GM18867 (cell line): ENCODE results near the gene NAALADL1.
"Not testable (repeated sequence)": the region's sequence is repeated elsewhere in the genome, so short reads cannot be mapped to it uniquely, and the experiment has no call there.

Source experiments
- ATAC-seq: cut with Tn5 transposase; IDR thresholded peaks from one replicate; pipeline ENCODE4 v1.9.1; 2021; ENCODE audit warnings: mild to moderate bottlenecking, moderate library complexity; ENCODE audit not compliant: unreplicated experiment

The NAALADL1 gene

DNA sequence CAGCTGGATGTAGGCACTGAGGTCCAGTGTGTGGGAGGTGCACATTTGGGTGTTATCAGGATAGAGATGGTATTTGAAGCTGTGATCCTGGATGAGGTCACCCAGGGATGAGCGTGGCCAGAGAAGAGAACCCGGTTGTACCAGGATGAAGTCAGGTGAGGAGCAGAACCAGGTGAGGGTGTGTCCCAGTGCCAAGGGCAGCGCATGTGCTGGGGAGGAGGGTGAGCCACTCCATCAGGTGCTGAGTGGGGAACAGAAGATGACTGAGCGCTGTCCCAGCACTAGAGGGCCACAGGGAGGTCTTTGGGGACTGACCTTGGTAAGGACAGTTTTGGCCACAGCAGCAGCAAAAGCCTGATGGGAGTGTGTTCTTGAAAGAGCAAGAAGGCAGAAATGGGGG is 41.6 kb downstream of the NAALADL1 start:
- ATAC-seq: no peak

DNA sequence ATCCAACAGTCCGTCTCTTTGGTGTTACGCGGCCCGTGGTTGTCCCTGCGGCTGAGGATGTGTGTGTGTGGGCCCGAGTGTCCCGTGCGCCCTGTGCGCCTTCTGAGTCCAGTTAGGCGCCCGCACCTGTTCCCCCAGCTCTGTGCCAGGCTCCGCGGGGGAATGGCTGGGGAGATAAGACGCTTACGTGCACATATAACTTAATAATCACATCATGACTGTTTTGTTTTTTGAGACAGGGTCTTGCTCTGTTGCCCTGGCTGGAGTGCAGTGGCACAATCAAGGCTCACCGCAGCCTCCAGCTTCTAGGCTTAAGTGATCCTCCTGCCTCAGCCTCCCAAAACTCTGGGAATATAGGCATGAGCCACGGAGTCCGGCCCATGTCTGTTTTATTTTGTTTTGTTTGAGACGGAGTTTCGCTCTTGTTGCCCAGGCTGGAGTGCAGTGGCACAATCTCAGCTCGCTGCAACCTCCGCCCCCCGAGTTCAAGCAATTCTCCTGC is 43.6 kb downstream of the NAALADL1 start:
- no peak for ATAC-seq

DNA sequence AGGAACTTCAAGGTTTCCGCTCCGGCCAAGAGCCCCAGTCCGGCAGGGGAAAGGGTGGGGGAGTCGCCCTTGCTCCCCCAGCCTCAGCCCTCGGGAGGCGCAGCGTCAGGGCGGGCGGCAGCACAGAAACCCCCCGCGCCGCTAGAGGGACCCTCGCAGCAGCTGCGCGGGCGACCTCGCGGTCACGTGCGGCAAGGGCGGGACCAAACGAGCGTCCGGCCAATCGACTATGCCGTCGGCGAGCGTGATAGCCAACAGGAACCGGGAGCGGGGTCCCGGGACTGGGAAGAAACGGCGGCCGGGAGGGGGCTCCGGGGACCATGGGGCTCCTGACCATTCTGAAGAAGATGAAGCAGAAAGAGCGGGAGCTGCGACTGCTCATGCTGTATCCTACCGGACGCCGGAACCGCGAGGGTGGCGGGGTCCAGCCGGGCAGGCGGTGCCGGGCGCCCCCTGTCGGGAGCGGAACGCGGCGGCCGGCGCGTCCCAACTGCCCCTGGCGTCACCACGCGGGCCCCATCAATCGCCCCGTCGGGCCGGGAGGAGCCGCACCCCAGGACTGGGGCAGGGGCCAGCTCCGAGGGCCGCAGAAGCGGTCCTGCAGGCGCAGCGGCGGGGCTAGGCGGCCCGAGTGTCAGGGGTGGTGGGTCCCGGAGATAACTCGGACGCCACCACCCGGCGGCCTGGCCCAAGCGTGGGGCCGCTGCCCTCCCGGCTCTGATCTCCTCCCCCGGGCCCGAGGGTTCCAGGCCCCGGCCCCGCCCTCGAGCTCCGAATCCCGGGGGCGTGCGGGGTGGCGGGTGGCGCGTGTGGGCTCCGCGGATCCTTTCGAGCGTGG is 44.2 kb downstream of the NAALADL1 start, which contains the start of gene ARL2:
Gene ARL2 (plus strand): TSS at position 273 of the 838 bp plus-strand sequence. CDS start 48 bp downstream, at position 321.
- peak; percentile 72 for ATAC-seq

DNA sequence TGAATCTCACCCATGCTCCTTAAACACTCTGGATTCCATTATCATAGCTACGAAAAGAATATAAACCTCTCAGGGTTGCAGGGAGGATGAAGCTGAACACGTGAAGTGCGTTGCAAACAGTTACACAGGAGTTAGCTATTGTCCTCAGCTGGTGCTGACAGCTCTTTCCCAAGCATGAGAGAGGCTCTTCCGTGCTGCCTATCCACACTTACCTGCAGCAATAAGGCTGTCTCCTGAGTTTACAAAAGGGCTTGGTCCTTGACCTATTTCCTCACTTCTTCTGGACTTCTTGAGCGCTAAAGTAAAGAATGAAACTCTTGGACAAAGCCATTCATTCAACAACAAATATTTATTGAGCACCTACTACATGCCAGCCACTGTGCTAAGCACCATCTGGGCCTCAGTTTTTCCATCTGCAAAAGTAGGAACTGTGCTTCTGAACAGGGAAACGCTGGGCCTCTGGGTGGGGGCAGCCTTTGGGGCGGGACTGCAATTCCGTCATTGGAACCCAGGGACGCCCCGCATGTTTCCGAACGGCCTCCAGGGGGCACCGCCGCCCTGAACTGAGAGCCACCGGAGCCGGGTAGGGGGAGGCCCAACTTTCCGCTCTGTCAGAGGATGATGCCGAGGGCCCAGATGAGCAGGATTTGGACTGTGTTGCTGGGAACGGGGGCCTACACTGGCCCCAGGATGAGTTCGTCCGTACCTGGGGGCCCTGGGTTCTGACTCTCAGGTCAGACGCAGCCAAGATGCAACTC is 45.0 kb downstream of the NAALADL1 start:
- ATAC-seq: peak; percentile 65

DNA sequence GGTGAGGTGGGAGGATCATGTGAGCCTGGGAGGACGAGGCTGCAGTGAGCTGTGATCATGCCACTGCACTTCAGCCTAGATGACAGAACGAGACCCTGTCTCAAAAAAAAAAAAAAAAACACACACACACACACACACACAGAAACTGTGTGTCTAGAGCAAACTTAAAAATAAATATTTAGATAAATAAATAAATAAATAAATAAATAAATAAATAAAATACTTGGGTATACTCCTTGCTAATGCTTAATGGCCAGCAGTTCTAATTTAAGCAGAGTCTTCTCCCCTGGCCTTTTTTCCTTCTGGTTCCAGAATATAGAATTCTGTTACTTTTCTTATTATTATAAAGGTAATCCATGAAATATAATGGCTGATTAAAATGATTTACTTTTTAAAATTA is 49.5 kb downstream of the NAALADL1 start:
- no peak for ATAC-seq

DNA sequence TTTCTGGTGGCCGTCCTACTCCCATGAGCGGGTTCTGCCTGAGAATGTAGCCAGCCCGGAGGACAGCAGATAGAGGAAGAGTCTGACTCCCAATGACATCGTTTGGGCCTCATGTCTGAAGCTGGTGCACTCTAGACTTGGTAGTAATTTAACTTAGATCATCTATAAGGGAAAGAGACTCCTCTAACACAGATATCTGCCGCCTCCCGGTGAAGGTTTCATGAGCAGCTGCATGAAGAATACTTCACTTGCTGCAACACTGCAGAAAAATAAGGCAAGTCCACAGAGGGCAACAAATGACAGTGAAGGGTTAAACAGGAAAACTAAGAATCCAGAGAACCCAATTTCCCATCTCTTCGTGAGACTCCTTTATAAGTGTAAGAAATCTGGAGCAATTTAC is 50.3 kb downstream of the NAALADL1 start:
- no peak for ATAC-seq

DNA sequence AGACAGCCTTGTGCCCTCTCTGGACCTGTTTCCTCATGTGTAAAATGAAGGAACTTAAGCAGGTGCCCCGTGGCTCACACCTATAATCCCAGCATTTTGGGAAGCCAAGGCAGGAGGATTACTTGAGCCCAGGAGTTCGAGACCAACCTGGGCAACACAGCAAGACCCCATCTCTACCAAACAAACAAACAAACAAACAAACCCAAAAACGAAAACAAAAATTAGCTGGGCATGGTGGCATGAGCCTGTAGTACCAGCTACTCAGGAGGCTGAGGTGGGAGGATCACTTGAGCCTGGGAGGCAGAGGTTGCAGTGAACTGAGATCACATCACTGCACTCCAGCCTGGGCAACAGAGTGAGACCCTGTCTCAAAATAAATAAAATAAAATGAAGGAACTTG is 54.4 kb downstream of the NAALADL1 start:
- not testable (repeated sequence) for ATAC-seq

DNA sequence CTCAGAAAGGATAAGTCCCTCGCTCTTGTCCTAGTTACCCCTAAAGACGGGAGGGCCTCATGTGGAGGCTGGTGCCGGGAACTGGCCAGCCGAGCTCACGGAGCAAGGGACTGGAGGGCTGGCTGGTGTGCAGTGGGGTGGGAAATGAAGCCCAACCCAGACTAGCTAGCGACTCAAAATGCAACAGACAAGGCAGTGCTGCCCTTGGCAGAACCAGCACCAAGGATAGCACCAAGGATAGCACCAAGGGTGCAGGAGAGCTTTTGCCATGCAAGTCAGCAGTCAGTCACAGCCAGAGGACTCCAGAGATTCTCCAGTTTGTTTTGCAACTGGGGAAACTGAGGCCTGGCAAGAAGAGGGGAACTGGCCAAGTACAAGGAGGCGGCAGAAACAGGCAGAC is 55.1 kb downstream of the NAALADL1 start:
- ATAC-seq: no peak

DNA sequence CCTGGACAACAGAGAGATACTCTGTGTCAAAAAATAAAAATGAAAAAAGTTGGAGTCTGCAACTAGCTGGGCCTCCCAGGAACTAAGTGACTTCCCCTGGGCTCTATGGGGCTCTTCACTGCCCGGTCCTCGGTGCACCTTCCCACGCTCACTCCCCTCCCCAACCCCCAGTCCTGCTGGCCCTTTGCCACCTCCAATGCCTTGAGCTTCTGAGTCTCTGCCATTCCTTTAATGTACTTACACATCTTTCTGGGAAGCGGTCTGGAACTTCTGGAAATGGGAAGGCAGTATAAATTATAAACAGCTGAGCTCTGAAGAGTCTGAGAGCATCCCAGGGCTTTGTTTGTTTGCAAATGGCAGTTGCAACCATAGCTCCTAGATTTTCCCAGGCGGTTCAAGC is 55.6 kb downstream of the NAALADL1 start:
- no peak for ATAC-seq

DNA sequence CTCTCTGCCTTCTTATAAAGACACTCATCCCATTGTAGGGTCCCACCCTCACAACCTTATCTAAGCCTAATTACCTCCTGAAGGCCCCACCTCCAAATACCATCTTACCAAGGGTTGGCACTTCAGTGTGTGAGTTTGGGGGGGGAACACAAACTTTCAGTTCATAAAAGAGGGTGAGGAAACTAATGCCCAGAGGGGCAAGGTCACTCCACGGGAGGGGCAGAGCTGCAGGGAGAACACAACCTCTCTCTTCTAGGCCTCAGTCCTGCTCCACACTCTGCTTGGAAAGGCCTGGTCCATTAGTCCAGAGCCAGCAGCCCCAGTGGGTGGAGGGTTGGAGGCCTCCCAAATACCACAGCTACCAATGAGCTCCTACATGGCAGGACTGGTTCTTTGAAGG is 58.9 kb downstream of the NAALADL1 start:
- no peak for ATAC-seq

DNA sequence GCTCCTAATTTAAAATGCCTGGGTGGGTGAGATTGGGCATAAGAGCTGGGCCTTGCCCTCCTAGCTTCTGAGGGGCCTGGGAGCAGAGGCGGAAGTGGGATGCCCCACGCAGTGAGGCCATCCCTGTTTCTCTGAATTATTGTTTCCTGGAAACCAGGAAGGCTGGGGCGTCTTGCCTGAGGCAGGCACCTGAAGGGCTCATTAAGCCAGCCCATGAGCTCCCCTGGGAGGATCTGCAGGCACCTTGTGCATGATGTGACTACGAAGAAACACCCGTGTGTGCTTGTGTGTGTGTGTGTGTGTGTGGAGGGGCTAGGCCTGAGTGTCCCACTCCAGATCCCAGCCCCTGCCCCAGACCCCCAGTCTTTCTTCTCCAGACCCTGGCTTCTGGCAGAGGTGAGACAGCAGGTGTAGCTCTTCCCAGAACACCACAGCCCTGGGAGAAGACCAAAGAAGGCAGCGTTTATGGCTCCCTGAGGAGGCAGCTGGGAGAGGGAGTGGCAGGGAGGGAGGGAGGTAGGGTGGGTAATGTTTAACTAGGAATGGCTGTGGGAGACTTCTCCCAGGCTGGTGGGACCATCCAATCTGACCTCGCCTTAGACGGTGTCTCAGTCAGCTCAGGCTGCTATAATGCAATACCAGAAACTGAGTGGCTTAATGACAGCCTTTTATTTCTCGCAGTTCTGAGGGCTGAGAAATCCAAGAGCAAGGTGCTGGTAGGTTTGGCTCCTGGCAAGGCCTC is 59.5 kb downstream of the NAALADL1 start:
- no peak for ATAC-seq

DNA sequence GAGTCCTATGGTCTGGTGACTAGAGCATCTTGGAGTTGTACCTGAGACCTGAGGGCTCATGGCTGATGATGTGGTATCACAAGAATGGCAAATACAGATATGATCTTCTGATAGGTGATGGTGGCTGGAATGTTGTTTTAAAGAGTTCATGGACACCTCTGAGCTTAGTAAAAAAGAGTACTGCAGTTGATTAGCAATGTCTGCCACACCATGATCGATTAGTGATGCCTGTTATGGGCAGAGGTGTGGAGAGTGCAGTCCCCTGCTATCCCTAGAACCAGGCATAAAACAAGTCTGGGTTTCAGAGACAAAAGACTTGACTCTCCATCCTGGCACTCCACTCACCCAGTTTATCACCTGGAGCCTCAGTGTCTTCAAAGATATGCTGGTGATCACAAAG is 60.2 kb downstream of the NAALADL1 start:
- ATAC-seq: no peak

DNA sequence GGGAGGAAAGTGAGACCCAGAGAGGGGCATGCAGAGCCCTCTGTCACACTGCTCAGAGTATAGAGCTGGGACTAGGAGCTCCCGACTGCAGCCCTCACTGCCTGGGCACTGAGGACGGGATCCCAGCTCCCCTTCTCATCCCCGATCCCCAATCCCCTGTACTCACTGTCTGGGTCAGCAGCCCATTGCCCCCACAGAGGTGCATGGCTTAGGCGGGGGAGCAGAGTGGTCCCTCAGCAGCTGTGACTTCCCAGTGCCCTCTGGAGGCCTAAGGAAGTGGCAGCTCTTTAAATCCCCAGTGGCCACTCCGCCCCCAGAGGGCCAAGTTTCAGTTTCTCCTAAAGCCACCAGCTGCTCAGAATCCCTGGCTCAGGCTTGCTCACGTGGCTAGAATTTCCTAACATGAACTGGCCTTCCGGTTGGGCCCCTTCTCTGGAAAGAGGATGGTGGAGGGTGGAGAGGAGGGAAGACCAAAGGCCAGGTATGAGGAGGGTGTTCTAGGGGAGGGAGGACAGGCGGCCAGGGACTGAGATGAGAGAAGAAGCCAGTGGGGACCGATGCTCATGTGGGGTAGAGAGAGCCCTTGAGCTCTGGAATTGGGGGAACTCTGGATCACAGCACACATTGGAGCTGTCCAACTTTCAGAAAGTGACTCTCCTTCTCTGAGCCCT is 61.5 kb downstream of the NAALADL1 start, which contains the start of gene BATF2:
Gene BATF2 (minus strand): TSS at position 262 of the 671 bp plus-strand sequence. CDS start 57 bp downstream, at position 205.
- ATAC-seq: no peak

DNA sequence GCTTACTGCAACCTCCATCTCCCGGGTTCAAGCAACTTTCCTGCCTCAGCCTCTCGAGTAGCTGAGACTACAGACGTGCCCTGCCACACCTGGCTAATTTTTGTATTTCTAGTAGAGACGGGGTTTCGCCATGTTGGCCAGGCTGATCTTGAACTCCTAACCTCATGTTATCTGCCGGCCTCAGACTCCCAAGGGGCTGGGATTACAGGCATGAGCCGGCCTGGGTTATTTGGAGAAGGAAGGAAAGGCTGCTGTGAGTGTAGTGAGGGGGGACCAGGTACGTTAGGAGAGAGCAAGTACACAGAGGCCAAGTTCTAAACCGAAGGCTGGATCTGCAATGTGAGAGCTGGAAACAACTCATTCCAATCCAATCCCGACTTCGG is 62.0 kb downstream of the NAALADL1 start:
- no peak for ATAC-seq
